Ecto neural progenitor cell (in vitro differentiated cells): ENCODE data around the gene ATF3.
A peak's percentile ranks its signal among the peaks of the same experiment; 100 is the strongest.

Source experiments
- DNase-seq: peaks from one replicate; pipeline ENCODE4 v3.0.0-alpha.2; 2018; ENCODE audit warnings: low spot score

The ATF3 gene

GRCh38 chr1:212586206-212587015 lies 22.1 kb upstream of the ATF3 start:
- no peak for DNase-seq

- no peak for DNase-seq
Measured at GRCh38 chr1:212587016-212587887, 21.3 kb upstream of the ATF3 start.

DNA sequence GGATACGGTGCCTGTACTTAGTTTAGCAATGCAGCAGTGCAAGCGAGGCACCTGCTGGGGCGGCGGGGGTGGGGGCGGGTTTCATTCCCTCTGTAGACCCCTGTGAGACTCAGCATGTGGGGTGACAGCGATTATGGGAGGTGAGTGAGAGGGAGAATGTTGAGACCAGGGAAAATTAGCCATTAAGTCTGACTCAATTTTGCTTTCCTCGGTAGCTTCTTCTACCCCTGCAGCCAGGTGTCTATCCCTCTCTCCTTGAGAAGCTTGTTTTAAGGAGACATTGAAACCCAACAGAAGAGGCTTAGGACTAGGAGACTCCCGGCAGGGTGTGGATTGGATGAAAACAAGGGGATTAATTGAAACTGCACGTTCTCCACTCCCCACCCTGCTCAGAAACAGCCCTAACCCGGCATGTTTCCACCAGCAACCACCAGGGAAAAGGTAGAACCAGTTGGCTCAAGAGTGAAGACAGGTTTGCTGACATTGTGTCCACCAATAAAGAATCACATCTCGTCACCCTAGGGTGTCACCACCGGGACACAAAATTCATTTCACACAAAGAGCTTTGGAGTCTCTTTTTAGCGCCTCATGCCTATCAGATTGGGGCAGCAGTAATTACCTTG lies 20.6 kb upstream of the ATF3 start:
- no peak for DNase-seq

DNA sequence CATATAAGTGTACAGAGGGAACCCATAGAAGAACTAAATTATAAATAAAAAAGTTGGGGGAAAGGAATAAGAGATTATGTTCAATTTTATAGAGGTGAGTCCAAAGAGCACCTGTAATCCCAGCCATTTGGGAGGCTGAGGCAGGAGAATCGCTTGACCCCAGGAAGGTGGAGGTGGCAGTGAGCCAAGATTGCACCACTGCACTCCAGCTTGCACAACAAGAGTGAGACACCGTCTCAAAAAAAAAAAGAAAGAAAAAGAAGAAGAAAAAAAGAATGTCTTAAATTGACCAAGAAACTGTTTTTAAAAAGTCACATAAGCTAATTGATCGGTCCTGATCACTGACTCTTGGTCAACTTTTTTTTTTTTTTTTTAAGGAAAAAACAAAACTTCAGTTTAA lies 19.1 kb upstream of the ATF3 start:
- no peak for DNase-seq

GRCh38 chr1:212591922-212592321 lies 16.6 kb upstream of the ATF3 start:
- DNase-seq = no peak

GRCh38 chr1:212593821-212594251 lies 14.7 kb upstream of the ATF3 start:
- DNase-seq = no peak

DNA sequence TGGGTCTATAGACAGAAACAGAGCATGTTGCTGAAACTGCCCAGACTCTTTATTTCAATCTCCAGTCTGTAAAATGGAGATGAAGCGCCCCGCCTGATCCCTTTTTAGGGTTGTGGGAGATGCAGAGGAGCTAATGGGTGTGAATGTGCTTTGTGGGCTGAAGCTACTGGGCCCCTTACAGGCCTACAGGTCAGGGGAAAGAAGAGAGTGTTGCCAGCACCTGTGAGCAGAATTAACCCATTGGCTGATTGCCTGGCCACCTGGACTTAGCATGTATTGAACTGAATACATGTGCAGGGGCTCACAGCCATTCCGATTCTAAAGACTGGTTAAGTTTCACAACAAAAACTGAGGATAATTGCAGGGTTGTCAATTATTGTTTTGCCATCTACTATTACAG lies 13.9 kb upstream of the ATF3 start:
- DNase-seq = no peak

DNA sequence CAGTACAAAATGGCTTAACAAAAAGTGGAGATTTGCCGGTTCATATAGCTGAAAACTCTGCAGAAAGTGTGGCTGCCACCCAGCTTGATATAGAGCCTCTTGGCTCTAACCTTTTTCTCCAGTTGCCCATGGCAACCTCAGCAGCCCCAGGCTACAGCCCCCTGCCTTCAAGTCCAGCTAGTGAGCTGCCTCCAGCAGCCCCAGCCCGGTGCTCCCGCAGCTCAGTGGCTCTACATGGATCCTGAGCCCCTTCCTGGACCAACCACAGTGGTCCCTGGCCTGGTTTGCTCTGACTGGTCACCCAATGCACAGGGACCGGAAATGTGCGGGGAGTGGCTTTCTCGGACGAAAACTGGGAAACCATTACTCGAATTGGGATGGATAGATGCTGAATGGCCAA lies 13.3 kb upstream of the ATF3 start:
- DNase-seq = peak; percentile 61

GRCh38 chr1:212595787-212596714 lies 12.5 kb upstream of the ATF3 start:
- DNase-seq = no peak

- DNase-seq = no peak
Measured at GRCh38 chr1:212596798-212597197, 11.8 kb upstream of the ATF3 start.

GRCh38 chr1:212597487-212597886 lies 11.1 kb upstream of the ATF3 start:
- DNase-seq = no peak

DNA sequence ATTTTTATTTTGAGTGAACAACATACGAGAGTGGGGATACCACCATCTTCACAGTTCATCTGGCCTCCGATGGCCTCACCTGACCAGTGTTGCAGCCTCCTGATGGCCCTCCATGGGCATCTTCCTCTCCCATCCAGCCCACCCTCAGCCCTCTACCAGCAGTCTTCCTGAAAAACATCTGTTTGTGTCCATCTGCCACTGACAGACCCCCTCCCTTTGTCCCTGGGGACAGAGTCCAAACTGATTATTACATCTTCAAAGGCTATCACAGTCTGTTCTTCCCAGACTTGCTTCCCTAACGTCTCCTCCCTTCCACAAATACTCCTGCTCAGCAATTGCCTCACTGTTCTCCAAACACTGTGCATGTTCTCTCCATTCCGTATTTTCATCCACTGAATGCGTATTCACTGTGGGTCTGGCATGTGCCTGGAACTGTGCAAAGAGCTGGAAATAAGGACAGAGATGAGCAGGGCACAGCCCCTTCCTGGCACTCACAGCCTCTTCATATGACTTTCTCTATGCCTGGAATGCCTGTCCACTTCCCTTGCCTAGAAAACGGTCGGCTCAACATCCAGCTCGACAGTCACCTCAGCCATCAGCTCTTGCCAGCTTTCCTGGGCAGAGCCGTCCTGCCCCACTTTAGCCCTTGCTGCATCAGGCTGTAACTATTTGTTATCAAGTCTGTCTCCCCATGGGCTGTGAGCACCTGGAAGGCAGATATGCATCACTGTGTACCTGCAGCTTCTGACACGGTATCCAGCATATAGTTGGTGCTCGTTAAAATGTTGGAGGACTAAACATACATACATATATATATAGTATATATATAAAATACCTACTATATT lies 8.3 kb upstream of the ATF3 start:
- DNase-seq = no peak

GRCh38 chr1:212600980-212601379 lies 7.6 kb upstream of the ATF3 start:
- DNase-seq = no peak

DNA sequence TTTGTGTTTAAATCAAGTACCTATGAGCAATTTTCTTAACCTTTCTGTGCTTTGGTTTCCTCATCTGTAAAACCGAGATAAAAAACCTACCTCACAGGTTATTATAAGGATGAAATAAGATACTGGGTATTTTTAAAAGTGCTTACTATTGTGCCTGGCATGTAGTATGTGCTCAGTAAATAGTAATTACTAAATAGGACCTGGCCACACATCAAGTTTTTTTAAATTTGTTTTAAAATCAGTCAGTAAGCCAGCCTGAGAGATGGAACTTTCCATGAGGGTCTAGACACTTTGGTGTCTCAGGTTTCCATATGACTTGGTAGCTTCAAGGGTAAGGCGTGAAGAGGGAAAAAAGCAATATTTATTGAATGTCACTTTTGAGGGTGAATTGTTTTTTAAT lies 7.0 kb upstream of the ATF3 start:
- no peak for DNase-seq

GRCh38 chr1:212605441-212606394 lies 2.8 kb upstream of the ATF3 start:
- peak; percentile 64 for DNase-seq

DNA sequence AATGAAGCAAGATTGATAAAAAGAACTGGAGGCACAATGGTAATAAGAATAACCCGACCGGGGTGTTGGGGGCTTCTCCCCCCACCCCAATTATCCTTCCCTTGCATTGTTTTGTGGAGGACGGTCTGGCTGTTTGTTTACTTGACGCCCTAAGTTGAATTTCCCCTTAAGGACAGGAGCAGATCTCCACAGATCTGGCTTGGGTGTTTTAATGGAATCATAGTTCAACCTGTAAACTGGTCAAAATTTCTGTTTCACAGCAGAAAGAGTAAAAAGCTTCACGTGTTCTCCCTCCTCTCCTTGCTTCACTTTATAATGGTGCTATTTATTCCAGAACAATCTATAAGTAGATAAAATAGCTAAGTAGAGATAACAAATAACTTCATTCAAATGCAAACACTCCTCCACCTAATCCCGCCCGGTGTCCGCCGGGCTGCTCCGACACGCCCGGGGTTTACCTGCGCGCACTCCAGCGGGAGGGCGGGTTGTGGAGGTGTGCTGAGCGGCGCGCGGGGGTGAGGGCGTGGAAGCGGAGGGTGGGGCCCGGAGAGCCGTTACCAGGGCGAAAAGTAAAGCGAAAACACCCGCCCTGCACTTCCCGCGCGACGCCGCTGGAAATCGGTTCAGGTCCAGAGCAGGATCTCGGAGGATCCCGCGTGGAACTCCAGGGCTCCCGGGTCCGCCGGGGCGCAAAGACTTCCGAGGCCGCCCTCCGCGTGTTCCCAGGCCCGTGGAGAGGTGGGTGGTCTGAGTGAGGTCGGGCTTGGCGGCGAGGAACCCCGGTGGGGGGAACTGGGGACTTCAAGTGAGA lies 2.0 kb upstream of the ATF3 start:
- DNase-seq = peak; percentile 61

DNA sequence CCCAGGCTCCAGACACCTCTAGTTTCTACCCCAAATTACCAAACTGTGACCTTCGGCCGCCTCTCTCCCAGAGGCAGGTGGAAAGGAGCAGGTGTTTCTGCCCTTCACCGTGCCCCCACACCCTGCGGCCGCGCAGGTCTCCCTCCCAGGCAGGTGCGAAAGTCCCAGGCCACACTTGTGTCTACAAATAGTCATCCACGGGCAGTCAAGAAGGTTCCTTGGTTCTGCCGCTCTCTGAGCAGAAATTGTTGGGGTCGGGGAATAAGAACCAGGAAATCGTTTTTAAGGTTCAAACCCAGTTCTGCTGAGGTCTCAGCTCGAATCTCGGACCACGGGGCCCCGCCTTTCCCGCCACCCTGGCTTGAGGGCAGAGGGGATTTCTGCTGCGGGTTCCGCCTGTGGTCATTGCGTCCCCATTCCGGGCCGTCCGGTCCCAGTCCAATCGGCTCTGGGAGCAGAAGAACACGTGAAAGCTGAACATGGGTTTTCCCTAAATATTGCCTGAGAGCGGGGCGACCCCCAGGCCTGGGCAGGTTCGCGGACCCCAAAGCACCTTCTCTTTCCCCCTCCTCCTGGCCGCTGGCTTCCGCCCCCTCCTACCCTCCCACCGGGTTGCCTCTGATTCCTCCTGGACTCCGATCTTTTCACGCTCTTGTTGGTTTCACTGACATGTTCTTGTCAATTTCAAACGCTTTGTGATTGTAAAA lies 1.2 kb upstream of the ATF3 start:
- peak; percentile 64 for DNase-seq

- no peak for DNase-seq
Measured at GRCh38 chr1:212607913-212608391, 609 bp upstream of the ATF3 start.
